ENCODE data around the gene AREL1.
"Not testable (repeated sequence)": the region's sequence is repeated elsewhere in the genome, so short reads cannot be mapped to it uniquely, and the experiment has no call there.

AREL1 gene, protein sequence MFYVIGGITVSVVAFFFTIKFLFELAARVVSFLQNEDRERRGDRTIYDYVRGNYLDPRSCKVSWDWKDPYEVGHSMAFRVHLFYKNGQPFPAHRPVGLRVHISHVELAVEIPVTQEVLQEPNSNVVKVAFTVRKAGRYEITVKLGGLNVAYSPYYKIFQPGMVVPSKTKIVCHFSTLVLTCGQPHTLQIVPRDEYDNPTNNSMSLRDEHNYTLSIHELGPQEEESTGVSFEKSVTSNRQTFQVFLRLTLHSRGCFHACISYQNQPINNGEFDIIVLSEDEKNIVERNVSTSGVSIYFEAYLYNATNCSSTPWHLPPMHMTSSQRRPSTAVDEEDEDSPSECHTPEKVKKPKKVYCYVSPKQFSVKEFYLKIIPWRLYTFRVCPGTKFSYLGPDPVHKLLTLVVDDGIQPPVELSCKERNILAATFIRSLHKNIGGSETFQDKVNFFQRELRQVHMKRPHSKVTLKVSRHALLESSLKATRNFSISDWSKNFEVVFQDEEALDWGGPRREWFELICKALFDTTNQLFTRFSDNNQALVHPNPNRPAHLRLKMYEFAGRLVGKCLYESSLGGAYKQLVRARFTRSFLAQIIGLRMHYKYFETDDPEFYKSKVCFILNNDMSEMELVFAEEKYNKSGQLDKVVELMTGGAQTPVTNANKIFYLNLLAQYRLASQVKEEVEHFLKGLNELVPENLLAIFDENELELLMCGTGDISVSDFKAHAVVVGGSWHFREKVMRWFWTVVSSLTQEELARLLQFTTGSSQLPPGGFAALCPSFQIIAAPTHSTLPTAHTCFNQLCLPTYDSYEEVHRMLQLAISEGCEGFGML

DNA sequence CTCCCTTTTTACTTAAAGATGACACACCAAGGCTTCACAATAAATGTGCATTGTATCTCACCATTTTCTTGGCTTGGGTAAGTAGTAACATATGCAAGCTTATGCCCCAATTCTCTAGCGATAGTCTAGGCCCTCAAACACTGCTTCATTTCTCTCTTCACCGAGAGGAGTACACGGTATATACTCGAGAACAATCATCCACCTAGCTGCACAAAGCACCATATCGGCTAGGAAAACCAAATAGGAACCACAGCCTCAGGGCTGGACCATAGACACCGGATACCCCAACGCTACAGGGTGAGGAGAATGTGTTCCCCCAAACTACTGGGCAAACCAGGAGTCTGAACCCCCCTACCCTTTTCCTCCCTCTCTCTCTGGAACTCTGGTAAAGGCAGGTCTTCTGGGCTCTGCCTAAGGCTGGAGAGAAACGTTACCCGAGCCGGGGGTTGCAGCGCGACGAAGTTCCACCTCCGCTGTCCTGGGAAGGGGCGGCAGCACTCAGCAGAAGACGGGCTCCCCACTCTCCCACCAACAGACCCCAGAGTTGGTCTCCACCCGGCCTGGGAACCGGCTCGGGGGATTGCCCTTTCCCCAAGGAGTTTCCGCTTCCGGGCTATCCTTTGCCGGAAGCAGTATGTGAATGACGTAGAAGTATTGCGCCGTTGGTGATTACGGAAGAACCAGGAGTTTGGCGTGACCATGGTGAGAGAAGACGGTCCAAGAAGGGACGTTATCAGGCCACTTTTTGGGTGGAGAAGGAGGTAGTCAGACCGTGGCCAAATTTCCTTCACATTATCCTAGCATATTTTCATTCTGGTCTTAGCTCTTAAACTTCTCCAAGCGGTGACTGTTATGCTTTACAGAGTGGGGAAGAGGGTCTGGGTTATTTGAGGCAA, at the start of gene AREL1, which contains the start of gene FCF1:
TSS of gene AREL1 (minus strand) at position 582 of the 896 bp plus-strand sequence. CDS start 27,465 bp downstream, outside the sequence.
TSS of gene FCF1 (plus strand) at position 646 of the 896 bp plus-strand sequence. CDS start at position 700, 54 bp downstream.
- H3K27ac ChIP-seq: peak within 1 kb of the TSS; percentile 32
- DNase-seq (ENCODE audit: low read depth, low spot score): no peak

DNA sequence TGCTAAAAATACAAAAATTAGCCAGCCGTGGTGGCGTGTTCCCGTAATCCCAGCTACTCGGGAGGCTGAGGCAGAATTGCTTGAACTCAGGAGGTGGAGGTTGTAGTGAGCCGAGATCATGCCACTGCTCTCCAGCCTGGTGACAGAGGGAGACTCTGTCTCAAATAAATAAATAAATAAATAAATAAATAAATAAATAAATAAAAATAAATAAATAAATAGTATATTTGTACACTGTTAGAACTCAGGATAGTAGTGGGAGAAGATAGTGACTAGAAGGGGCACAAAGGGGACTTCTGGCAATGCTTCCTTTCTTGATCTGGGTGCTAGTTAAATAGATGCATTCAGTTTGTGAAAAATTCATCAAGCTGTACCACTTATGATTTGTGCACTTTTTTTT, 45.6 kb upstream of the AREL1 start:
- DNase-seq (ENCODE audit: low read depth, low spot score); H3K27ac ChIP-seq: not testable (repeated sequence)

DNA sequence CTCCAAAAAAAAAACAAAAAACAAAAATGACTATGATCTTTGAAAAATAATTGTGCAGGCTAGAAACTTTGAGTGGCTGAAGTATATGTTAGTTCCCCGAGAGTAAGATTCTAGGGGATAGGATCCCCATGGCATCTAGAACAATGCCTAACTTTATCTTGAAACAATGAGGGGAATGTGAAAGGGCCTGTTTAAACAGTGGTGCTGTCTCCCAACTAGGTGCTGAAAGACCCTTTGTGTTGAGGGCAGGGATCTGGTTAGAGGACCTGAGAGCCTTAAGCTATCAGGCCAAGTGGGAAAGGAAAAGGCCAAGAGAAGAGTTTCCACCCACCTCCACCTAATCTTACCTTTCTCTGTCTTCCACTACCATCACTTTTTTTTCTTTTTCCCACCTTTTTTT, 43.4 kb upstream of the AREL1 start:
- DNase-seq (ENCODE audit: low read depth, low spot score): no peak
- H3K27ac ChIP-seq: no peak overlapping the region

DNA sequence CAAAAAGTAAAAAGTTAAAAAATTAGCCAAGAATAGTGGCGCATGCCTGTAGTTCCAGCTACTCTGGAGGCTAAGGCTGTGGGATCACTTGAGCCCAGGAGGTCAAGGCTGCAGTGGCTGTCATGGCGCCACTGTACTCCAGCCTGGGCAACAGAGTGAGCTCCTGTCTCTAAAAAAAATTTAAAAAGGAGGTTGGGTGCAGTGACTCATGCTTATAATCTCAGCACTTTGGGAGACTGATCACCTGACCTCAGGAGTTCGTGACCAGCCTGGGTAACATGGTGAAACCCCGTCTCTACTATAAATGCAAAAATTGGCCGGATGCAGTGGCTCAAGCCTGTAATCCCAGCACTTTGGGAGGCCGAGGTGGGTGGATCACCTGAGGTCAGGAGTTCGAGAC, 42.0 kb upstream of the AREL1 start:
- no peak overlapping the region for H3K27ac ChIP-seq
- DNase-seq (ENCODE audit: low read depth, low spot score): no peak

DNA sequence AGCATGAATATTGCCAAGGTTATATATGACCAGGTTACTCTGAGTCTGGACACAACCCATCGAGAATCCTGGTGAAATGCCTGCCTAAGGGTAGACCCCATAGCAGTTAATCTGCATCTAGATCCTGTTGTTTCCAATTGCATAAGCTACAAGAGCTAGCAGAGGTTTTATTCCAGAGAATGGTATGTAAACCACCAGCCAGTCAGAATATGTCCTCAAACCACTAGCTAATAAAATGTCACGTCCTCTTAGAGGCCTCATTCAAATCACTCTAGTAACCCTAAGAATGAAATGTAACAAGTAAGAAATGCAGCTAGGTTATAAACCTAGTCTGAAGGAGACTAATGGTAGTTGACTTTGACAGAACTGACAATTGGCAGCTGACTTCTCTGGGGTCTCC, 41.3 kb upstream of the AREL1 start:
- no peak for DNase-seq (ENCODE audit: low read depth, low spot score)
- H3K27ac ChIP-seq: no peak overlapping the region

DNA sequence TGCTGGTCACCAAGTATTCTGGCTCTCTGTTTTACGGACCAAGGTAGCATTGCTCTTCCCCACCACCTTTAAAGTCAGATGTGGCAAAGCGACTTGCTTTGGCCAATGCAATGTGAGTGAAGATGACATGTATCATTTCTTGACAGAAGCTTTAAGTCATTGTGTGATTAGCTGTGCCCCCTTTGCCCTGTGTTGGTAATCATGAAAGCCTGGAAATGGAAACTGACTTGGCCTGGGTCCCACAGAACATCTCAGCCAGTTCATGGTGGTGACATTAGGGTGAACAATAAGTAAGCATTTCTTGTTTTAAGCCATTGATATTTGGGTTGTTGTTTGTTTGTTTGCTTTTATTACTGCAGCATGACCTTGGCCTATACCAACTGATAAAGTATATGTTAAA, 34.4 kb upstream of the AREL1 start:
- no peak for DNase-seq (ENCODE audit: low read depth, low spot score)
- H3K27ac ChIP-seq: no peak overlapping the region

DNA sequence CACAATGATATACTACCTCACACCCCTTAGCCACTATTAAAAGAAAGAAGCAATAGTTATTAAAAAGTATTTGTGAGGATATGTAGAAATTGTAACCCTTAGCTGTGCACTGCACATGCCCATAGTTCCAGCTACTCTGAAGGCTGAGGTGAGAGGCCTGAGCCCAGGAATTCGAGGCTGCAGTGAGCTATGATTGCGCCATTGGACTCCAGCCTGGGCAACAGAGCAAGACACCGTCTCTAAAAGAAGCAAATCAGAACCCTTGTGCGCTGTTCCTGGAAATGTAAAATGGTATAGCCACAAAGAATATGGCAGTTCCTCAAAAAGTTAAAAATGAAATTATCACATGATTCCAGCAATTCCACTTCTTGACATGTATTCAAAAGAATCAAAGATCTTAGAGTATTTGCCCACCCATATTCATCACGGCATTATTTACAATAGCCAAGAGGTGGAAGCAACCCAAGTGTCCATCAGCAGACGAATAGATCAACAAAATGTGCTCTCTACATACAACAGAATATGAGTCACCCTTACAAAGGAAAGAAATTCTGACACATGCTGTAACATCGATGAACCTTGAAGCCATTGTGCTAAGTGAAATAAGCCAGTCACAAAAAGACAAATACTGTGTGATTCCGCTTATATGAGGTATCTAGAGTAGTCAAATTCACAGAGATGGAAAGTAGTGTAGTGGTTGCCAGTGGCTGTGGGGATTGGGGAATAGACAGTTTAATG, 26.6 kb upstream of the AREL1 start:
- no peak overlapping the region for H3K27ac ChIP-seq
- DNase-seq (ENCODE audit: low read depth, low spot score): no peak

DNA sequence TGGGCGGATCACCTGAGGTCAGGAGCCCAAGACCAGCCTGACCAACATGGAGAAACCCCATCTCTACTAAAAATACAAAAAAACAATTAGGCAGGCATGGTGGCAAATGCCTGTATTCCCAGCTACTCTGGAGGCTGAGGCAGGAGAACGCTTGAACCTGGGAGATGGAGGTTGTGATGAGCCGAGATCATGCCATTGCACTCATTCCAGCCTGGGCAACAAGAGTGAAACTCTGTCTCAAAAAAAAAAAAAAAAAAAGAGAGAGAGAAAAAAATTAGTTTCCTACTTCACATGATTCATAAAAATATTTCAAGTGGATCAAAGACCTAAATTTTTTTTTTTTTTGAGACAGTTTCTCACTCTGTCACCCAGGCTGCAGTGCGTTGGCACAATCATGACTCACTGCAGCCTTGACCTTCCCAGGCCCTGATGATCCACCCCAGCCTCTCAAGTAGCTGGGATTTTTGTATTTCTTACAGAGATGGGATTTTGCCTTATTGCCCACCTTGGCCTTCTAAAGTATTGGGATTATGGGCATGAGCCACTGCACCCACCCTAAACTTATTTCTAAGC, 25.0 kb upstream of the AREL1 start:
- DNase-seq (ENCODE audit: low read depth, low spot score): no peak
- H3K27ac ChIP-seq: no peak overlapping the region

DNA sequence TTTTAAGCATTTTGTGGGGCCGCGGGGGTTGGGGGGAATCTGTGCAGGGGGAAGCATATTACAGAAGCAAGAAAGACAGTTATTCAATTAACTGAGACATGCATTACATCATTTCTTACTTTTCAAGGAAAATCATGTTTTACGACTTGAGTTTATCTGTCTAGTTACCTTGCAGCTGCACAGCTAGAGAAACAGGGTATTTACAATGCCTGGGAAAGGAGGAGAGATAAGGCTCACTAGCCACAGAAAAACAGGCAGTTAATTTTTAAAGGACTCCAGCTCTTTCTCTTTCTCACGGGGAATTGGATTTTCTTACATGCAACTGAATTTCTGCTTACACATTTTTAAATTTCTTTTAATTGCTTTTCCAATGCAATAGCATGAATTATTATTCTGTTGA, 22.2 kb upstream of the AREL1 start:
- DNase-seq (ENCODE audit: low read depth, low spot score): no peak

DNA sequence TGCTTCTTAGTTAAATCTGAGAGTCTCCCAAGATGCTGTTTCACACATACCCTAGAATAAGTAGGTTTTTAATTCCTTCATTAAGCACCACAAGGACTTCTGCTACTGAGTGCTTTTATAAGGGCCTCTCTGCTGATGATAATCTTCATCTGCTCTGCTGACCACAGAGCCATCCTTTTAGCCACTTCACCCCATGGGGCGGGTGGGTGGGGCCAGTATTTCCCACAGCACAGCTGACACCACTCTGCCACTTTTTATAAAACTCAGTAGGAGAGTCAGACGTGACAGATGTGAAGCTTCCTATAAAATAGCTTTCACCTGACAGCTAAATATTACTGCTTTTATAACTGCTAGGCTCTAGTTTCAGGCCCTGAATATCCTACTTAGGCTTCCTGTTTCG, 20.3 kb upstream of the AREL1 start:
- no peak overlapping the region for H3K27ac ChIP-seq
- no peak for DNase-seq (ENCODE audit: low read depth, low spot score)

More for the DNA sequence above, 22.2 kb upstream of the AREL1 start:
- H3K27ac ChIP-seq: no peak overlapping the region

DNA sequence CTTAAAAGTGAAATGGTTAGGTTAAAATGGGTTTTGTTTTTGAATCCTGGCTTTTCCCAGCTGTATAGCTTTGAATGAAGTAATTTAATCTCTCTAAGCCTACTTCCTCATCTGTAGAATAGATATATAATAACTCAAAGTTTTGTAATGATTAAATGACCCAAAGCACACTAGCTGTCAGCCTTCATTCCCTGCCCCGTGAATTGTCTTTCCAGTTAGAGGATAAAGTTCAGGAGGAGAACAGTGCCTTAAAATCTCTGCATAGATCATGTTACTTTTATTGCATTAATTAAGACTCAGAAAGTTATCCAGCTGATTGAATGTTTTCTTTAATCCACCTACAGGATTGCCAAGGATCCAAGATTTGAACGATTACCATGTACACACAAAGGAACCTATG, 19.5 kb upstream of the AREL1 start:
- DNase-seq (ENCODE audit: low read depth, low spot score): no peak
- no peak overlapping the region for H3K27ac ChIP-seq

DNA sequence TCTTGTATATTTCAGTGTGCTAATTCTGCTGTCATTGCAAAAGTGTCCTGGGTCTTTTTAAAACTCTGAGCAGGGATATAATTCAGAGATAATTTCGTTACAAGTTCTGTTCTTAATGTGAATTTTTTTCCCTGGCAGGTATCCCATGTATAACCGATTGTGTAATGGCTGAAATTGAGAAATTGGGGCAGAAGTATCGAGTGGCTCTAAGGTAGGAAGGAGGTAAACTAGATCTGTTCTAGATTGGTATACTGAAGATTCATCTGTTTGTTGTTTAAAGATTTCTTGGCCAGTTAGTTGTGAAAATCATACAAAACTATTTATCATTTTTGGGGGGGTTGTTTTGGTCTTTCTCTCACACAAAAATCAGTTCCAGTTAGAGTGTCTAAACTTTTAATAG, 10.3 kb upstream of the AREL1 start:
- DNase-seq (ENCODE audit: low read depth, low spot score): no peak
- no peak overlapping the region for H3K27ac ChIP-seq

DNA sequence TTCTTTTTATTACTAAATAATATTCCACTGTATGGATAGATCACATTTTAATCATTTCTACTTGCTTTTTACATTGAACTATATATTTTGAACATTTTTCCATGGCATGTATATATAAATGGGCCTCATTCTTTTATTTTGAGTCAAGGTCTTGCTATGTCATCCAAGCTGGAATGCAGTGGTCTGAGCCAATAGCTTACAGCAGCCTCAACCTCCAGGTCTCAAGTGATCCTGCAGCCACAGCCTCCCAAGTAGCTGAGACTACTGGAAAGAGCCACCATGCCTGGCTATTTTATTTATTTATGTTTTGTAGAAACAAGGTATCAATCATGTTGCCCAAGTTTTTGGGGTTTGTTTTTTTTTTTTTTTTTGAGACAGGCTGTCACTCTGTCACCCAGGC, 7.6 kb upstream of the AREL1 start:
- no peak for DNase-seq (ENCODE audit: low read depth, low spot score)
- no peak overlapping the region for H3K27ac ChIP-seq

DNA sequence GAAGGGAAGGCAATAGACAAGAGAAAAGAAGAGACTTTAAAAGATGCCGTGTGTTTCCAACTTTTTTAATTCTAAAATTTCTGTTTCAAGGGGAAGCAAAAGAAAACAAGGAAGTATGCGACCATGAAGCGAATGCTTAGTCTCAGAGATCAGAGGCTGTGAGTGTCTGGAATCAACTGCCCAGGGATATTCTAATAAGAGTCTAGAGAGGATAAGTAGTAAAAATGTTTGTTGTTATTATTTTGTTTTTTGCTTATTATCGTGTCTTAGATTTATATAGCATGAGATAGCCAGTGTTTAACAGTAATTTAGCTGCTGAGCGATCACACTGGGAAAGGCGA, 485 bp upstream of the AREL1 start:
- peak overlapping the region; percentile 32 for H3K27ac ChIP-seq
- DNase-seq (ENCODE audit: low read depth, low spot score): no peak

DNA sequence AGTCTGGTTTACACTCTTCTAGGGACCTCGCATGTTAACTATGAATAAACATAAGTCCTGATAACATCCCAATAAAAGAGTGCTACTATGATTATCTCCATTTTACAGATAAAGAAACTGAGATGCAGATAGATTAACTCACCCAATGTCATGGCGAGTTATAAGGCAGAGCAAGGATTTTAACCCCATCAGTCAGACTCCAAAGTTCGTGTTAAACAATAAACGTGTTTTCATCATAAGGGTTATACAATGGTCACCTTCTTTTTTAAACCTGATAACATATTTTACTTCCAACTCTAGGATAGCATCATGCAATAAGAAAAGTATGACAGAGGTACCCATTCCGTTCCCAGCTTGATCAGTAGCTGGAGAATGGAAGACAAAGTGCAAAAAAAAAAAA, 1.2 kb downstream of the AREL1 start:
- H3K27ac ChIP-seq: no peak overlapping the region
- DNase-seq (ENCODE audit: low read depth, low spot score): no peak

DNA sequence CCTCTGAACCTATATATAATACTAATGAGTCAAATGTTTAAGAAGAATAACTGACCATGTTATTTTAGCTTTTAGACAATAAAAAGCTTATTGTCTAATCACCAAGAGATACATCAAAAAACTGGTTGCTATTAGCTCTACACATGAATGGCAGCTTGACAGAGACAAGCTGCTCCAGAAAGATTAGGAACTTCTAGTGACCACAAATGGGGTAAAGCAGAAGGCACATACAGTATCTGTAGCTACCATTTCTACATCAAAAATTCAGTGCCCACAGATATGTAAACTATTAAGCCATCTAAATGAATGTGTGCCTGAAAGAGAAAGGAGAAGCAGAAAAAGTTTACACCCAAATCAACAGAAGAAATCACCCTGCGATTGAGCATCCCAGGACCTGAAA, 2.4 kb downstream of the AREL1 start:
- DNase-seq (ENCODE audit: low read depth, low spot score): no peak
- no peak overlapping the region for H3K27ac ChIP-seq

DNA sequence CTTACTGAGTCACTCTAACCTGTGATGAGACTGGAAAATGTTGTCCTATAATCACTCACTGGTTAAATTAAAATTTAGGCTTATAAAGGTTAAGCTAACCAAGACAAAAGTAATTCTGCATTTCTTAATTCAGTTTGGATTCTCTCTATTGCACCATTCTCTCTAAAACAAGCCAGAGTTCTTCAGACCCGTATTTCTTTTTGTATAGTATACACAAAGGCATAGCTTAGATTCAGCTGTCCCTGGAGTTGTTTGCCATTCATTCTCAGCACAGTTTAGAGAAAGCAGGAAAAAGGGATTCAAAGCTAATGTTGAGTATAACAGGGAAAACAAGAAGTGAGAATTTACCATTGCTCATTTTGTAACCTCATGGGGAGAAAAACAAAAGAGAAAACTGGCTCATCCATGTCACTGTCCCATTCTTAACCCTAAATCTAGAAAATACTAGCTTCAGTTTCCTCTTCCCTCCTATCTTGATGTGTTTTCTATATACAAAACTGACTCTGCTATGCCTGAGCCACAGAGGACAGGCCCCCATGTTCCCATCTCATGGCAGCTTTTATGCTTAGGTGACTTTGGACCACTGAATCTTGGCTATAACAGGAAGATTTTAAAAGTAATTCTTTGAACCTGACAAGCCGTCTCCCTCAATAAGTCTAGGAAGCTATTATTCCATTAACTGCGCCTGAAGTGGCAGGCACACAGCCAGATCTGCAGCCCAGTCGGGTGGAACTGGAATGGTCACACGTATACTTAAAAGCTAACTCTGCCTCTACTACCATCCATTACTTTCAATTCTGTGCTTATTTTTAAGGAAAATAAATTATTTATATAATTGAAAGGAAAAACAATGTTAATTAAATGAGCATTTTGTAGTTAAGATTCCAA, 7.0 kb downstream of the AREL1 start:
- no peak for DNase-seq (ENCODE audit: low read depth, low spot score)
- H3K27ac ChIP-seq: no peak overlapping the region

DNA sequence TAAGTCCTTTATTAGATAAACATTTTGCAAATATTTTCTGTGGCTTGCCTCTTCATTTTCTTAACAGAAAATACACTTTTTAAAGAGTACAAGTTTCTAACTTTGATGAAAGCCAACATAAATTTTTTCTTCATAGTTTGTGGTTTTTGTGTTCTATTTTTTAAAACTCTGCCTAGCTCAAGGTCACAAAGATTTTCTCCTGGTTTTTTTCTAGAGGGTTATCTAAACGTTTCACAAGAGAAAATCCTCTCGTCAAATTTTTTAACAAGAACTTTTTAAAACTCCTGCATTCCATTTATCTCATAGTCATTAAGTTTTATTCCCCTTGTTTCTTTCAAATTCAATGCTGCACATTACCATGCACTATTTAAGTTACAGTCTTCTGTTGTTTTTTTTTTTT, 8.2 kb downstream of the AREL1 start:
- H3K27ac ChIP-seq: no peak overlapping the region
- DNase-seq (ENCODE audit: low read depth, low spot score): no peak

DNA sequence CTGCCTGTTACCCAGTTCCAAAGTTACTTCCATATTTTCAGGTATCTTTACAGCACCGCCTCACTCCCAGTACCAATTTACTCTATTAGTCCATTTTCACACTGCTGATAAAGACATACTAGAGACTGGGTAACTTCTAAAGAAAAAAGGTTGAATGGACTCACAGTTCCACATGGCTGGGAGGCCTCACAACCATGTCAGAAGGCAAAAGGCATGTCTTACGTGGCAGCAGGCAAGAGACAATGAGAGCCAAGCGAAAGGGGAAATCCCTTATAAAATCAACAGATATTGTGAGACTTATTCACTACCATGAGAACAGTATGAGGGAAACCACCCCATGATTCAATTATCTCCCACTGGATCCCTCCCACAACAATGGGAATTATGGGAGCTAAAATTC, 9.8 kb downstream of the AREL1 start:
- DNase-seq (ENCODE audit: low read depth, low spot score): no peak
- no peak overlapping the region for H3K27ac ChIP-seq
